DMS53 (cell line): Measurements from ENCODE around the gene D2HGDH.
"Not testable (repeated sequence)": the region's sequence is repeated elsewhere in the genome, so short reads cannot be mapped to it uniquely, and the experiment has no call there.

Experiments
- DNase-seq: peaks from one replicate; lab custom pipeline; 2025; lab: John Stamatoyannopoulos, UW

Gene D2HGDH

DNA sequence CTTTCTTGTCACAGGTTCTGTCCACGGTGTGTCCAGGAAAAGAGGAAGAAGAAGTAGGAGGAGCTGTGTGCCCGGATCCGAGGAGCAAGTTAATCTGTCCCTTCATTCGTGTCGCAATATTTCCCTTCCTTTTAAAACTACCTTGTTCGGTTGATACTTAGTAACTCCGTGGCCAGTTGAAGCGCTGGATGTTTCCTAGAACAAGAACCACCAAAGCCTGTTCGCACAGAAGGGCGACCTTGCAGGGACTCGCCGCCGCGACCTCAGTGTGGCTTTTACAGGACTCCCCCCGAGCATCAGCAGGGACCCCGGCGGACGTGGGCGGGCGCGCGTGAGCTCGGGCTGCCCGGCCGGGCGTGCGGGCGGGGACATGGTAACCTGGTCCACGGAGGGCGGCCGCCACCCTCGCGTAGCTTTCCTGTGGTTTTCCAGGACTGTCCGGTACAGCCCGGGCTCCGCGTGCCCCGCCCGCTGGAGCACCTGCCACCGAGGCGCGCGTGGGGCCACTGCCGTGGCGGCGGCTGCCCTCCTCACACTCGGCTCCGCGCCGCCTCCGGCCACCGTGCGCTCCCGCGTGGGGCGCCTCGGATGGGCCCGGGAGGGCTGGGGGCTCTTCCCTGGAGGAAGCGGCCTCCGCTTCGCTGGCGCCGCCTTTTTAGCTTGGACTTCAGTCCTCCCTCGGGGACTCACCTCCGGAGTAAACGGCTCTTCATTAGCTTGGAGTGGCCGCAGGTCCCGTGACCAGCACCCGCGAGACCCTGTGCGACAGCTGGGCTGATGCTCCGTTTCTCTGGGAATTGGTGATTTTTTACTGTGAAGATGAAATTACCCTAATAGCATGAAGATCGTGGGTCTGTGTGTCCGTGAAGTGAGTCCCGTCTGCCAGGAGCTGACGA, 9.2 kb upstream of the D2HGDH start:
- DNase-seq = no peak

DNA sequence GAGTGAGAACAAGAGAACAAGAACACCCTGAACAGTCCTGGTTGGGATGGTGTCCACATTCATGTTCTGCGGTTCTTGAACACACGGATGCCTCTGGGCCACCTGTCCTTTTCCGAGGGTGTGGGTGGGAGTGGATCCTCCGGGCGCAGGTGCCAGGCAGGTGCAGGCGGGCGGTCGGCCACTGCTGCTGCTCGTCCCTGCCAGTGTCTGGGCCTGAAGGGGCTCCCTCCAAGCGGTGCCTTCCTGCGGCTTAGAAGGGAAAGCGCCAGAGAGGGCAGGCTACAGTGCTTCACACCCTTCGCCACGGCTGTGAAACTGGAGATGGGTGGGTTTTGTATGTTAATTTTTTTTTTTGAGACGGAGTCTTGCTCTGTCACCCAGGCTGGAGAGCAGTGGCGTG, 8.0 kb upstream of the D2HGDH start:
- DNase-seq = no peak

DNA sequence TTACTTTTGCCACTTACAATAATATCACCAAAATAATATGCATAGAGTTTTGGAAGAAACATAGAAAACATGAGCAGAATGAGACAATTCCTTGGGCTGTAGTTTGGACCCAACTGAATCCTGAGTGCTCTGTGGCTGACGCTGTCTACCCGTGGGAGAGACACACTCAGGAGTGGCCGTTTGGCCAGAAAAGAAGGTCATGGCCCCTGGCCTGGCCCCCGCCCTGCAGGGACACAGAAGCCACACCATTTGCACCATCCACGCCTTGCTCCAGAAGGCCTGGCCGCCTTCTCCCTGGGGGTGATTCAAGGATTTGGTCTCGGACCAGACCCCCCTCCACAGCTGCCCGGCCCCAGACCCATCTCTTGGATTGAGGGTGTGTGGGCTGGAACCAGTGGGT, 6.4 kb upstream of the D2HGDH start:
- DNase-seq = no peak

DNA sequence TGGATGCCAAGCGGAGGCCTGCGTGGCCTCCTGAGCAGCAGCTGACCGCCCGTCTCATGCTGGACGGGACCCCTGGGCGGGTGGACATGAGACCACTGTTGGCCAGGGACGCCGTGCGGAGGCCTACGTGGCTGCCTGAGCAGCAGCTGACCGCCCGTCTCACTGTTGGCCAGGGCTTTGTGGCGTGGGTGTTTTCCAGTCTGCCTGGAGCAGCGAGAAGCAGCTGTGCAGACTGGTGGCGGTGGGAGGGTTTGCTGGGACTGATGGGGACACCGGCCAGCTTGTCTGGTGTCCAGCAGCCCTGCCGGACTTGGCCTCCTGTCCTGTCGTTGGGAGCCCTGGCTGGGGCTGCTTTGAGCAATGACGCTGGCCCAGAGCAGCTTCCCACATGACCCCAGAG, 5.8 kb upstream of the D2HGDH start:
- DNase-seq = no peak

DNA sequence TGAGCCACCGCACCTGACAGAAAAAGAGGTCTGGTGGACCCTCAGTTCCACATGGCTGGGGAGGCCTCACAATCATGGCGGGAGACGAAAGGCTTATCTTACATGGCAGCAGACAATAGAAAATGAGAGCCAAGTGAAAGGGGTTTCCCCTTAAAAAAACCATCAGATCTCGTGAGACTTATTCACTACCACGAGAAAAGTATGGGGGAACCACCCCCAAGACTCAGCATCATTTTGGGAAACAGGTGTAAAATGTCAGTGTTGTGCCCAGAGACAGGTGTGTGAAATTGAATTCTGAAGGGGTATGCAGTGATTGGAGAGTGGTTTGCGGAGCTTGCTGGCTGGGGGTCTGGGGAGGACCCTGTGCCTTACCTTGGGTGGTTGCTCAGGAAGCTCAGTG, 4.6 kb upstream of the D2HGDH start:
- no peak for DNase-seq

DNA sequence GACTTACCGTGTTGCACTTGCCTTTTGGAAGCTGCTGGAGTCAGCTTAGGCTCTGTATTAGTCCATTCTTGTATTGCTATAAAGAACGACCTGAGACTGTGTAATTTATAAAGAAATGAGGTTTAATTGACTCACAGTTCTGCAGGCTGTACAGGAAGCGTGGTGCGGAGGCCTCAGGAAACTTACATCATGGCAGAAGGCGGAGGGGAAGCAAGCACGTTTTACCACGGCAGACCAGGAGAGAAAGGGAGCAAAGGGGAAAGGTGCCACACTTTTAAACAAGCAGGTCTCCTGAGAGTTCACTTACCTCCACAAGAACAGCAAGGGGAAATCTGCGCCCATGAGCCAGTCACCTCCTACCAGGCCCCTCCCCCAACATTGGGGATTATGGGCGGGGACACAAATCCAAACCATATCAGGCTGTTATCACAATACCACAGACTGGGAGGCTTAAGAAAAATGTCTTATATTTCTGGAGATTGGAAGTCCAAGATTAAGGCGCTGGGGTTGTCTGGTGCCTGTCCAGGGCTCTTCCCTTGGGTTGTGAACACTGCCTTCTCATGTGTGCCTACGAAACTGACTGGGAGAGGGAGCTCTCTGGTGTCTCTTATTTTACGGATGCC, 3.6 kb upstream of the D2HGDH start:
- no peak for DNase-seq

DNA sequence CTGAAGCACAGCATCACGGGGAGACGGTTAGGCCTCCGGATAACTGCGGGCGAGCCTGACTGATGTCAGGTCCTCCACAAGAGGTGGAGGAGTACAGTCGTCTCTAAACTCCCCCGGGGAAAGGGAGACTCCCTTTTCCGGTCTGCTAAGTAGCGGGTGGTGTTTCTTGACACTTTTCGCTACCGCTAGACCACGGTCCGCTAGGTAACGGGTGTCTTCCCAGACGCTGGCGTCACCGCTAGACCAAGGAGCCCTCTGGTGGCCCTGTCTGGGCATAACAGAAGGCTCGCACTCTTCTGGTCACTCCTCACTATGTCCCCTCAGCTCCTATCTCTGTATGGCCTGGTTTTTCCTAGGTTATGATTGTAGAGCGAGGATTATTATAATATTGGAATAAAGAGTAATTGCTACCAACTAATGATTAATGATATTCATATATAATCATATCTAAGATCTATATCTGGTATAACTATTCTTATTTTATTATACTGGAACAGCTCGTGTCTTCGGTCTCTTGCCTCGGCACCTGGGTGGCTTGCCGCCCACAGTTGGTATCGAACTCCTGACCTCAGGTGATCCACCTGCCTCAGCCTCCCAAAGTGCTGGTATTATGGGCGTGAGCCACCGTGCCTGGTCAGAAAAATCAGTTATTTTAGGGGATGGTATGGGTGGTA, 1.8 kb upstream of the D2HGDH start:
- peak; percentile 58 for DNase-seq

DNA sequence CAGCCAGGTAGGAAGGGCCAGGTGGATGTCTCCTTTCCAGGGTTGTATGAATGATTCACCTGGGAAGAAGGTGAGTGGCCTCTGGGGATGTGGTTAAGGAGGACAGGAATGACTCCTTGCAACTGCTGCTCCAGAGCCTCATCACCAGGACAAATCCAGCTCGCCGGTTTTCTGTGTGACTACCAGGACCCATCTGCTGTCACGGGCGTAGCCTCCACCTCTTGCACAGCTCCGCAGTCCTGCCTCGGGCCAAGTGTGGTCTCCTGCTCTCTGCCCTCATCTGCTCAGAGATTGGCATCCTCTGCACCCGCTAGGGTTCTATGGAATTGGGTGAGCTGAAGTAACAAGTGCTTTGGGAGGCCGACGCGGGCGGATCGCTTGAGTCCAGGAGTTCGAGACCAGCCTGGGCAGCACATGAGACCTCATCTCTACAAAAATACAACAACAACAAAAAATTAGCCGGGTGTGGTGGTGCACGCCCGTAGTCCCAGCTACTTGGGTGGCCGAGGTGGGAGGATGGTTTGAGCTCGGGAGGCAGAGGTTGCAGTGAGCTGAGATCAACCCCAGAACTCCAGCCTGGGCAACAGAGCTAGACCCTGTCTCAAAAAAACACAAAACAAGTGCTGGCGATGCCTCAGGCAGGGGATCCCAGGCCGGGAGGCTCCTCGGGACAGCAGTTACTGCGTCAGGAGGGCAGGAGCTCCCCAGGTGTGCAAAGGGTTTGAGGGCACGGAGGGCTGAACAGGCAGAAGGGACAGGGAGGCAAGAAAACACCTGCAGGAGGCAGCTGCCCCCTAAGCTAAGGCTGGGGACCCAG, 831 bp upstream of the D2HGDH start:
- peak; percentile 15 for DNase-seq

DNA sequence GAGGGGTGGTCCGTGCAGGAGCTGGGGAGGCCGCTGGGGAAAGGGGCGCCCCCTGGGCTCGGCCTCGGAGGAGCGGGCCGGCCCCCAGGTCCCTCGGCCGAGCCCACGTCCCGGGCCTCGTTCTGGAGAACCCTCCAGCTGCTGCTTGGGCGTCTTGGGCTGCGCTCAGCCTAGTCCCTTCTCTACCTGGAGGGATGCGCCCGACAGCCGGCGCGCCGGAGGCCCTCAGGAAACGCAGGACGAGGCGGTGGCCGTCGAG, 293 bp upstream of the D2HGDH start:
- DNase-seq = no peak

DNA sequence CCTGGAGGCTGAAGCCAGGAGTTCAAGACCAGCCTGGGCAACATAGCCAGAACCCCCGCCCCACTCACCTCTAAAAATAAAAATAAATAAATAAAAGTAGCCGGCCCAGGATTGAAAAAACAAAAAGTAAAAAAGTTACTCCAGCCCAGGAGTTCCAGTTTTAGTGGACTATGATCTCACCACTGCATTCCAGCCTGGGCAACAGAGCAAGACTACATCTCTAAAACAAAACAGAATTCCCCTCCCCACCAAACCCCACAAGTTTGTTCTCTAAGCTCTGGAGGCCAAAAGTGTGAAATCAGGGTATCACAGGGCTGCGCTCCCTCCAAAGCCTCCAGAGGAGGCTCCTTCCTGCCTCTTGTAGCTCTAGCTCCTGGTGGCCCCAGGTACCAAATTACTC, 1.7 kb downstream of the D2HGDH start:
- no peak for DNase-seq

DNA sequence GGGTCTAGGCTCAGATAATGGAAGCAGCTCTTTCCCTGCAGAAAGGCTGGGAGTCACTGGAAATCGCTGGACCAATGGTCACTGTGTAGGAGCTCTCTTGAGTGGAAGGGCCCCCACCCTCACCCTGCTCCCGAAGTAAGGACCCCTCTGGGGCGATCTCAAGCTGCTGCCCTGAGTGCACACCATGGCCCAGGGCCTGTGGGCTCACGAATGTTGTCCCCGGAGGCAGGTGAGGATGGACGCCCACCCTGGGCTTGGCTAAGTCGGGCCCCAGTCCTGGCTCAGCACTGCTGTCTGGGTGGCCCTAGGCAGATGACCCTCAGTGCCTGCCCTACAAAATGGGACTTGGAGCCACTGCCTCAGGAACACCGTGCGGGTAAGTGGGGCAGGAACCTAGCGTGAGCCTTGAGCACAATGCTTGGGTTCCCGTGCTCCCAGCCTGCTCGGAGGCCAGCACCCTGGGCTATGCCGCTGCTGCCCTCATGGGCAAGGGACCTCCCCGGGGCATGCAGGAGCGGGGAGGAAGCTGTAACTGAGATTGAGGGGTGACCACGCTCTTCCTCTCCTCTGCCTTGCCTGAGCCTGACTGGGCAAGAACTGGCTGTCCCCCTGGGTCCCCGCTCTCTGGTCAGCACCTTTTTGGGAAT, 3.7 kb downstream of the D2HGDH start:
- no peak for DNase-seq

DNA sequence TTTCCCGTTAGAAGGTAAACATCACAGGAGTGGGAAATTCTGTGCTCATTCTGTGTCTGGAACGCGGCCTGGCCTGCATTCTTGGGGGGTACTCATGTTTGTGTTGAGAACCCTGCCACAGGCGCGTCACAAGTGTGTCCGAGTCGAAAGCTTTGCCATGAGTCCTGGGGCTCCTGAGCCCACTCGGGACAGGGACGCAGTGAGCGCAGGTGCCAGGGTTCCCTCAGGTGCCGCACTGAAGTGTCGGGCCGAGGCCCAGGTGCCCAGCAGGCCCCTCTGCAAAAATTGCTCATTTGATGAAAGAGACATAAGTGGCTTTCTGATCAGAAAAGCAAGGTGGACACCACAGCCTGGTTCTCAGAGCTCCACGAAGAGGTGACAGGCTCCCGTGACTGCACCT, 4.7 kb downstream of the D2HGDH start:
- DNase-seq = no peak

DNA sequence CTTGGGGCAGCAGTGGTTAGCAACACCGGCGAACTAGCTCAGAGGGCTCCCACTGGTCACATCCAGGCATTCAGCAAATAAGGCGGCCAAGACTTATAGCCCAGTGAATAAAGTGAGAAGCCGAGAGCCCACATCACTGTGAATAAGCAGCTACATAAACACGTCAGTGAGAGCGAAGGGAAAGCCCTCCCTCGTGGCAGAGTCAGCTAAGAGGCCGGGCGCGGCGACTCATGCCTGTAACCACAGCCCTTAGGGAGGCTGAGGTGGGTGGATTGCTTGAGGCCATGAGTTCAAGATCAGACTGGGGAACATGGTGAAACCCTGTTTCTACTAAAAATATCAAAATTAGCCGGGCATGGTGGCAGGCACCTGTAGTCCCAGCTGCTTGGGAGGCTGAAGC, 5.2 kb downstream of the D2HGDH start:
- no peak for DNase-seq

DNA sequence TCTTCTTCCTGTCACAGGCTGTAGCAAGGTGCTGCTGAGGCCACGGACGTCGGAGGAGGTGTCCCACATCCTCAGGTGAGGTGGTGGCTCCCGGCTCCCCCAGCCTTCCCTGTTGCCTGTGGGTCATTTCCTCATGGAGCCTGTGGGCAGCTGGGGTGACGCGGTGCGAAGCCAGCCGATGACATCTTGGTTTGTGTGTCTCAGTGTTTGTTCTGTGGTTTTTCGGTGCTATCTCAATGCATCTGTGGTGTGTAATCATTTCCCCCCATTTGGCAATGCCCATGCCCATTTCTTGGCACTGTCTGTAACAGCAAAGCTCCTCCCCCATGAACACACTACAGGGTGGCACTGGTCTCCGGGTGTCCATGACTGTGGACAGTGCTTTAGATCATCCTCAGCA, 6.6 kb downstream of the D2HGDH start:
- DNase-seq = no peak

DNA sequence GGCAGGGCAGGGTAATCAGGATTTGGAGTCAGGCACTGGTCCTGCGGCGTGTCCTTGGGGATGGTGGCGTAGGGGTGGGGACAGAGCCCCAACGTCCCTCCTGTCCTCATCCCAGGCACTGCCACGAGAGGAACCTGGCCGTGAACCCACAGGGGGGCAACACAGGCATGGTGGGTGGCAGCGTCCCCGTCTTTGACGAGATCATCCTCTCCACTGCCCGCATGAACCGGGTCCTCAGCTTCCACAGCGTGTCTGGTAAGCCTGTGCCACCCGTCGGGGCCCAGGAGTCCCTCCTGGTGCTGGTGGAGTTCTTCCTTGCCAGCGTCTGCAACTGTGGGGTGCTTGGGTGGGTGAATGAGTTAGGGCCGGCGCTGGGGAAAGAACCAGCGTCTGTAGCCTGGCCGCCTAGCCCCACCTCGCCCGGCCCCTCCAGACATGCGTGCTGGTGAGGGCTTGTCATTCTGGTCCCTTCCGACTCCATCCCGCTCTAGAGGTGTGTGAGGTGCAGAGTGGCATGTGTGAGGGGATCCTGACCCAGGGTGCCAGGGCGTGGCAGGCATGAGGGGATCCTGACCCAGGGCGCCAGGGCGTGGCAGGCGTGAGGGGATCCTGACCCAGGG, 8.0 kb downstream of the D2HGDH start:
- no peak for DNase-seq

DNA sequence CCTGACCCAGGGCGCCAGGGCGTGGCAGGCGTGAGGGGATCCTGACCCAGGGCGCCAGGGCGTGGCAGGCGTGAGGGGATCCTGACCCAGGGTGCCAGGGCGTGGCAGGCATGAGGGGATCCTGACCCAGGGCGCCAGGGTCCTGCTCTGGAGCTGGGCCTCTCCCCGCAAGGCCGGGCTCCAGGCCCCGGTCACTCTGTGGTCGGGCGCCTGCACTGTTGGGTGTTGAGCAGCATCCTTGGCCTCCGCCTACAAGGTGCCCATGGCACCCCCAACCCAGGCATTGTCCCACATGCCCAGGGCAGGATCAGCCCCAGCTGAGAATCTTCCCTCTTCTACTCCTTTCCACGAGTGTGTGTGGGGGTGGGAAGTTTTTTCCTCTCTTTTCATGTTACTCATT, 8.6 kb downstream of the D2HGDH start:
- not testable (repeated sequence) for DNase-seq

DNA sequence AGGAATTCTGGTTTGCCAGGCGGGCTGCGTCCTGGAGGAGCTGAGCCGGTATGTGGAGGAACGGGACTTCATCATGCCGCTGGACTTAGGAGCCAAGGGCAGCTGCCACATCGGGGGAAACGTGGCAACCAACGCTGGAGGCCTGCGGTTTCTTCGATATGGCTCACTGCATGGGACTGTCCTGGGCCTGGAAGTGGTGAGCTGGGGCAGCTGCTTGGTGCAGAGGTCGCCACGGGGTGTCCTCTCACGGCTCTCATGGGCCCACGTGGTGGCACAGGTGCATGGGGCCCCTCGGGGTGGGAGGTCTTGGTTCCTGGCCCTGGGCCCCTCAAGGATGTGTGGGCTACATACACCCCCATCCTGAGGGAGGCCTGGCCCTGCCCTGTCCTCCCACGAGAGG, 9.2 kb downstream of the D2HGDH start:
- no peak for DNase-seq

DNA sequence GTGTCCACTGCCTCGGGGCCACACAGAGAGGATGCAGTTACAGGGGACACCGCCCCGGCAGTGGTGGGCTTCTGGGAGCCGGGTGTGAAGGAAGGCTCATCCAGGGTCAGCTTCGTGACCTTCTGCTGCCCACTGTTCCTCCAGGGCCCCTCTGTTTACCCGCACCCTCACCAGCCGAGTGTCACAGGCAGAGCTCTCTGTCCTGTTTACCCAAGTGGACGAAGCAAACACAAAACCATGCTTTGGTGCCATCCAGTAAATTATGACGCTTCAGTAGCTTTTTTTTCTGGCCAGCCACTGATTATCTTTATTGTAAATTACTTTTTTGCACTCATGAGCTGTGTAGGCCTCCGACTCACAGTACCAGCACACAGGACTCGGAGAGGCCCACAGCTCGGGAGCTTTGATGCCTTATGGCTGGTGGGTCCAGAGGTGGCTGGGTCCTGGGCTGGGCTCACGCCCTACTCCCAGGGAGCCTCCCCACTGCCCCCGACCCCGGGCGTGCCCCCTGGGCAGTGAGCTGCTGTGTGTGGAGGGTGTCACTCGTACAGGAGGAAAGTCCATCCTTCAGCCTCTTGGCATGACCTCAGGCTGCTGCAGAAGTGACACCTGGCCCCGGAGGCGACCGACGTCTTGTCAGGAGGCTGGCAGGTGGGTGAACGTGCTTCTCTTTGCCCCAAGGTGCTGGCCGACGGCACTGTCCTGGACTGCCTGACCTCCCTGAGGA, 9.8 kb downstream of the D2HGDH start:
- DNase-seq = no peak

DNA sequence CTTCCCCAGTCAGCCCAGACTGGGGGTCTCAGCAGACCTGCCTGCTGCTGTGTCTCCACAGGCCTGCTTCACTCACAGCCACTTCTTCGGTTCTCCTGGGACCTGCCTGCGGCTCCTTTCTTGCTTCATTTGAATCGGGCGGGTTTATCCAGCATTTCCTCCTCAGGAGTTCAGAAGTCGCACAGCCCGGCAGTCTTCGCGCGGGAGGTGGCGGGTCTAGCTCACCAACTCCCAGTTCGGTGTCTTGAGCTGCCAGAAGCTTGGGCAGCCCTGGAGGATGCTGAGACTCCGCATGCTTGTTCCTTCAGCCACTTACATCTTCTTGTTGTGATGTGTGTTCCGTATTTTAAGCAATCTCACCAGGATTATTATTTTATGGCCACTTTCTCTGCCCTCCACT, 10.8 kb downstream of the D2HGDH start:
- DNase-seq = no peak

DNA sequence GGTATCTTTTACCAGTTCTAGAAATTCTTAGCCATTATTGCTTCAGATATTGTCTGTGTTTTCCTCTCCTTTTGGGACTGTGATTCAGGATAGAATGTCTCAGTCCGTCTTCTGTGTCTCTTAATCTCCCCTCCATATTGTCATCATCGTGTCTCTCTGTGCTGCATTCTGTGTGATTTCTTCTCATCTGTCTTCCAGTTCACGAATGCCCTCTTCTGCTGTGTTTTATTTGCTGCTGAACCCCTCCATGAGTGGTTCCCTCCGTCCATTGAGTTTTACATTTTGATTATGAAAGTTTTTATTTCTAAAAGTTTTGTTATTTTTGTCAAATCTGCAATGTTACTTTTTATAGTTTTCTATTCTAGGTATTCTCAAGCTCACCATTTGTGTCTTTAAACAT, 11.7 kb downstream of the D2HGDH start:
- no peak for DNase-seq
